Esophagus (tissue), 2 donors: ENCODE measurements around the gene RBM14. TPM values are rescaled to one million over a fixed set of nuclear protein-coding genes. Genes with fewer than 3 reads are reported as not detected.

ENCODE experiments used
- H3K27ac ChIP-seq, 2 donors: one replicate each; pipeline ENCODE4 v1.5.1; 2013; ENCODE audit warnings: low read depth in 2 of 2, mild to moderate bottlenecking in 2 of 2, inconsistent platforms in 1 of 2, low read length in 1 of 2, moderate library complexity in 1 of 2
- H3K27me3 ChIP-seq, 2 donors: one replicate each; pipeline ENCODE4 v1.6.1; 2013; ENCODE audit warnings: low read length in 2 of 2, control low read depth in 1 of 2, mild to moderate bottlenecking in 1 of 2; ENCODE audit not compliant: insufficient read depth in 2 of 2, control insufficient read depth in 1 of 2
- H3K36me3 ChIP-seq, 2 donors: one replicate each; pipeline ENCODE4 v1.6.1; 2013; ENCODE audit warnings: low read length in 1 of 2; ENCODE audit not compliant: control insufficient read depth in 2 of 2, insufficient read depth in 2 of 2
- H3K4me1 ChIP-seq, 2 donors: one replicate each; pipeline ENCODE4 v1.6.1; 2013; ENCODE audit warnings: low read length in 1 of 2; ENCODE audit not compliant: control insufficient read depth in 2 of 2, insufficient read depth in 2 of 2
- H3K4me3 ChIP-seq, 2 donors: one replicate each; pipeline ENCODE4 v1.5.1; 2013; ENCODE audit warnings: low read length in 2 of 2, mild to moderate bottlenecking in 2 of 2, low read depth in 1 of 2, moderate library complexity in 1 of 2
- H3K9me3 ChIP-seq, 2 donors: one replicate each; pipeline ENCODE4 v1.6.1; 2013; ENCODE audit warnings: mild to moderate bottlenecking in 2 of 2, low read depth in 1 of 2, low read length in 1 of 2, moderate library complexity in 1 of 2; ENCODE audit not compliant: control insufficient read depth in 2 of 2, insufficient read depth in 1 of 2
- WGBS, 2 donors: extraction: QIAGEN DNeasy Blood & Tissue Kit; methylation state at CpG; one replicate each; pipeline ENCODE4 v1.1.7; 2013; 5-methylcytosine and 5-hydroxymethylcytosine counted together
- polyA plus RNA-seq, 2 donors: library from polyadenylated mRNA; stranded (reverse); fragments of 200-250 nt; gene quantifications; one replicate each; pipeline ENCODE4 v1.2.3, GENCODE V29; 2013
- donor health status: healthy with polysubstance abuse.
- donor health status: Bipolar disorder and iron deficiency.

RBM14 gene, protein sequence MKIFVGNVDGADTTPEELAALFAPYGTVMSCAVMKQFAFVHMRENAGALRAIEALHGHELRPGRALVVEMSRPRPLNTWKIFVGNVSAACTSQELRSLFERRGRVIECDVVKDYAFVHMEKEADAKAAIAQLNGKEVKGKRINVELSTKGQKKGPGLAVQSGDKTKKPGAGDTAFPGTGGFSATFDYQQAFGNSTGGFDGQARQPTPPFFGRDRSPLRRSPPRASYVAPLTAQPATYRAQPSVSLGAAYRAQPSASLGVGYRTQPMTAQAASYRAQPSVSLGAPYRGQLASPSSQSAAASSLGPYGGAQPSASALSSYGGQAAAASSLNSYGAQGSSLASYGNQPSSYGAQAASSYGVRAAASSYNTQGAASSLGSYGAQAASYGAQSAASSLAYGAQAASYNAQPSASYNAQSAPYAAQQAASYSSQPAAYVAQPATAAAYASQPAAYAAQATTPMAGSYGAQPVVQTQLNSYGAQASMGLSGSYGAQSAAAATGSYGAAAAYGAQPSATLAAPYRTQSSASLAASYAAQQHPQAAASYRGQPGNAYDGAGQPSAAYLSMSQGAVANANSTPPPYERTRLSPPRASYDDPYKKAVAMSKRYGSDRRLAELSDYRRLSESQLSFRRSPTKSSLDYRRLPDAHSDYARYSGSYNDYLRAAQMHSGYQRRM
- polyA plus RNA-seq = 10 to 100 TPM; 20.6 to 34.2 TPM

DNA sequence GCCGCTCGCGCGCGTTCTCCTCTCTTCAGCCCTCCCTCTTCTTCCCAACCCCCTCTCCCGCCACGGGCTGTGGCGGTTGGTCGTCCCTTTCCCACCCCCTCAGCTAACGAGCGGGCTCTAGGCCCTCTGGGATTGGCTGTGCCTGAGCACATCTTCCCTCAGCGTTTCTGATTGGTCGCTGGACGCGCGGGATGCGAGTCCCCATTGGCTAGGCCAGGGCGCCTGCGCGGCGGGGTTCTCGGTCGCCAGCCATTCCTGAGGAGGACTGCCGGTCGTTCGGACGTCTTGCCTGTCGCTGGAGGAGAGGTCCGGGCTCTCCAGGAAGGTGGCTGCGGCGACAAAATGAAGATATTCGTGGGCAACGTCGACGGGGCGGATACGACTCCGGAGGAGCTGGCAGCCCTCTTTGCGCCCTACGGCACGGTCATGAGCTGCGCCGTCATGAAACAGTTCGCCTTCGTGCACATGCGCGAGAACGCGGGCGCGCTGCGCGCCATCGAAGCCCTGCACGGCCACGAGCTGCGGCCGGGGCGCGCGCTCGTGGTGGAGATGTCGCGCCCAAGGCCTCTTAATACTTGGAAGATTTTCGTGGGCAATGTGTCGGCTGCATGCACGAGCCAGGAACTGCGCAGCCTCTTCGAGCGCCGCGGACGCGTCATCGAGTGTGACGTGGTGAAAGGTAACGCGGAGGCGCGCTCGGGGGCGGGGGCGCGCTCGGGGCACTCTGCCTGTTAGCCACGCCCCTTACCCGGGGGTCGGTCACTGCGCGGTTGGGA, at the start of gene RBM14:
TSS of gene RBM14 (plus strand) at position 252 of the 776 bp plus-strand sequence. CDS start at position 343, 91 bp downstream.
- H3K36me3 ChIP-seq = no peaks in the 10 kb centered on the region
- H3K9me3 ChIP-seq = peaks cover 0 to 2% of the 10 kb centered on the region in 2 donors
- H3K27ac ChIP-seq = peak within 1 kb of the TSS; percentile 97 to 98
- no peaks in the 10 kb centered on the region for H3K4me1 ChIP-seq
- no peaks in the 10 kb centered on the region for H3K27me3 ChIP-seq
- 0% methylated on average over 90 of the region's 90 CpGs for WGBS, 2 donors
- H3K4me3 ChIP-seq = peak within 1 kb of the TSS; percentile 77 to 97

GRCh38 chr11:66567787-66568123, 48.7 kb upstream of the RBM14 start:
- peak overlapping the region; percentile 54 to 56 for H3K4me3 ChIP-seq
- WGBS, 2 donors = 57 to 59% methylated on average over 15 of the region's 15 CpGs
- H3K27ac ChIP-seq = no peak overlapping the region
- H3K4me1 ChIP-seq = peaks cover 5 to 9% of the 10 kb centered on the region in 2 donors
- H3K9me3 ChIP-seq = no peaks in the 10 kb centered on the region
- H3K27me3 ChIP-seq = no peaks in the 10 kb centered on the region
- no peaks in the 10 kb centered on the region for H3K36me3 ChIP-seq

DNA sequence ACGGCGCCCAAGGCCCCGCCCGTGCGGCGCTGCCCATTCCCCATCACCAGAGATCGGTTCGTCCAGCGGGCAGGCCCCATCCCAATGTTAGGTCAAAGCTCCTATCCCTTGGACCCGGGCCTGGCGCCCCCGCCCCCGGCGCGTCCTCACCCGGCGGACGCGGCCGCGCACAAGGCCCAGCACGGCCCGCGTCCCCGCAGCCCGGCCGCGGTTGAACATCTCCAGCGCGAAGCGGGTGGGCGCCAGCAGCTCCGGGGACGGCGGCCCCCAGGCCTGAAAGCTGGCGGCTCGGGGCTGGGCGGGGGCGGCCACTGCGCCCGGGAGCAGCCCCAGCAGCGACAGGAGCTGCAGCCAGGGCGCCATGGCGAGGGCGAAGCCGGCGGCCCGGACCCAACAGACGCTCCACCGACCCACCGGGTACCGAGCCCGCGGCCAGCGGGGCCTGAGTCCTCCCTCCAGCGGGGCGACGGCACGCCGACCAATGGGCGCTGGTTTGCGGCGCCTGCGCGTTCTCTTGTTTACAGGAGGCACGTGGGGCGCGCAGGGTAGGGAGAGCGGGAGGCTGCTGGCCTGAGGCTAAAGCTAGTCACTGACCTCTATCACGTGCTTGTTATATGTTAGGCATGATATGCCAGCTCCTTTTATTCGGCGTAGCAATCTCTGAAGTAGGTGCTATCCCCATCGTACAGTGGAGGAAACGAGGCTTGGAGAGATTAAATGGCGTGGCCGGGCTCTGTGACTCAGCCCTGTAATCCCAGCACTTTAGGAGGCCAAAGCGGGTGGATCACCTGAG, 48.1 kb upstream of the RBM14 start, which contains the start of gene CTSF:
TSS of gene CTSF (minus strand) at position 483 of the 793 bp plus-strand sequence. CDS start at position 363, 120 bp downstream.
- peak within 1 kb of the TSS in 1 of 2 donors; percentile 23 for H3K27ac ChIP-seq
- H3K4me1 ChIP-seq = peaks cover 5 to 9% of the 10 kb centered on the region in 2 donors
- 4 to 5% methylated on average over 74 to 77 of the region's 77 CpGs for WGBS, 2 donors
- H3K36me3 ChIP-seq = no peaks in the 10 kb centered on the region
- H3K9me3 ChIP-seq = no peaks in the 10 kb centered on the region
- H3K27me3 ChIP-seq = no peaks in the 10 kb centered on the region
- H3K4me3 ChIP-seq = peak within 1 kb of the TSS; percentile 54 to 56

- H3K4me3 ChIP-seq = no peak overlapping the region
- 85 to 86% methylated on average over 7 of the region's 7 CpGs for WGBS, 2 donors
- H3K27me3 ChIP-seq = no peaks in the 10 kb centered on the region
Observed at GRCh38 chr11:66569076-66569475, 47.4 kb upstream of the RBM14 start.

DNA sequence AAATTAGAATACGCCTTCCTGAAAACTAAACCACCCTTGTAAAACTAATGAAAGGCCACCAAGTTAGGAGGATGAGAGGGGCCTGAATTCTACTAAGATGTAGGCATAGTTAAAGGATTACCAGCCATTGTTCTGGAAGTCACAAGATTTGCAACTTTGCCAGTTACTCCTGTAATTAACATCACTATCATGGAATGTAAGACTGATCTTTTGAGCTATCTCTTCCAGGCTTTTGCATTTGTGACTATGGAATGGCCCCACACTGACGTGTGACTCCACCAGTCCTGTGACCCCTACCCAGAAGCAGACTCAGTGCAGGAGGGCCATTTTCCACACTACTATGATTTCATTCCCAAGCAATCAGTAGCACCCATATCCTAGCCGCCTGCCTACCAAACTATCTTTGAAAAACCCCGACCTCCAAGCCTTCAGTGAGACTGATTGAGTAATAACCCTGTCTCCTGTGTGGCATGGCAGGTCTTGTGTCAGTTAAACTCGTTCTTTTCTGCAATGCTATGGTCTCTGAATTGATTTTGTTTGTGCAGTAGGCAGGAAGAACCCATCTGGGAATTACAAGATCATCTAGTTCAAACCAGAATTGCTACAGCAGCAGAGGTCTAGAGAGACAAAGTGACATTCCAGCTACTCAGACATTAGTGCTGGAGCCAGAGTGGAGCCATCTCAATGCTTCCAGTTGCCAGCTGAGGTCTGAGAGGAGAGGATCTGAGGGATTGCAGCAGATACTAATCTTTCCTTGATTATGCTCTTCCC, 46.2 kb upstream of the RBM14 start:
- no peak overlapping the region for H3K4me3 ChIP-seq
- H3K27me3 ChIP-seq = no peaks in the 10 kb centered on the region
- no peaks in the 10 kb centered on the region for H3K36me3 ChIP-seq
- H3K27ac ChIP-seq = no peak overlapping the region
- peaks cover 5 to 9% of the 10 kb centered on the region in 2 donors for H3K4me1 ChIP-seq
- WGBS, 2 donors = 60 to 69% methylated on average over 5 of the region's 5 CpGs
- no peaks in the 10 kb centered on the region for H3K9me3 ChIP-seq

More at GRCh38 chr11:66569076-66569475, 47.4 kb upstream of the RBM14 start:
- peaks cover 5 to 9% of the 10 kb centered on the region in 2 donors for H3K4me1 ChIP-seq
- no peaks in the 10 kb centered on the region for H3K36me3 ChIP-seq
- no peaks in the 10 kb centered on the region for H3K9me3 ChIP-seq
- no peak overlapping the region for H3K27ac ChIP-seq

DNA sequence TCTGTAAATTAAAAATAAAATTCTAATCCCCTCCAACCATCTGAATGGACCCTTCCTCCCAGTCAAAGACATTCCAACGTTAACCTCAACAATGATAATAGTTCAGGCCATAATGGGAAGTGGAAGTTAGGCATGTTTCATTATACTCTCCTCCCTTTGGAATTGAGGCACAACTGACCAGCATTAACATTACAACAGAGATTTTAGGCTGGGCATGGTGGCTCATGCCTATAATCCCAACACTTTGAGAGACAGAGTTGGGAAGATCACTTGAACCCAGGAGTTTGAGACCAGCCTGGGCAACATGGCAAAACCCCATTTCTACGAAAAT, 45.6 kb upstream of the RBM14 start:
- Histone ChIP-seq H3K27me3 (no peaks in the 10 kb centered on the region), H3K9me3 (no peaks in the 10 kb centered on the region)
- 73 to 79% methylated on average over 2 of the region's 2 CpGs for WGBS, 2 donors

GRCh38 chr11:66579017-66579606, 37.3 kb upstream of the RBM14 start:
- 18 to 19% methylated on average over 25 of the region's 25 CpGs for WGBS, 2 donors
- no peak overlapping the region for H3K4me3 ChIP-seq

More for the DNA sequence above, 45.6 kb upstream of the RBM14 start:
- no peak overlapping the region for H3K4me3 ChIP-seq
- peaks cover 5 to 9% of the 10 kb centered on the region in 2 donors for H3K4me1 ChIP-seq
- no peak overlapping the region for H3K27ac ChIP-seq
- no peaks in the 10 kb centered on the region for H3K36me3 ChIP-seq

DNA sequence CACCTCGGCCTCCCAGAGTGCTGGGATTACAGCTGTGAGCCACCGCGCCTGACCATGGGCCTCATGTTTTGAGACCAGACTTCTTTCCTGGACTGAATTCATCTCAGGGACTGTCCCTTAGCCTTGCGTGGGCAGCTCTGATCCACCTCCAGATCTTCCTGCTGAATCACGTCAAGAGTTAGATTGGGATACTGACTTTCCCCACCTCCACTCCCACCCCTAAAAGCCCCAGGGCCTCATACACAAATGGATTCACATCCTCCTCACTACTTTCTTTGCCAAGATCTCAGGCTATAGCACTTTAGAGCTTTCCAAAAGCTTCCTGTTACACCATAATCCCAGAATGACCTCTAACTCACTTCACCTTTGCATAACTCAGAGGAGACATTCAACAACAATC, 35.6 kb upstream of the RBM14 start:
- no peaks in the 10 kb centered on the region for H3K27me3 ChIP-seq
- H3K4me1 ChIP-seq = no peaks in the 10 kb centered on the region
- no peak overlapping the region for H3K4me3 ChIP-seq
- 69 to 81% methylated on average over 5 of the region's 5 CpGs for WGBS, 2 donors
- H3K36me3 ChIP-seq = no peaks in the 10 kb centered on the region
- no peaks in the 10 kb centered on the region for H3K9me3 ChIP-seq
- no peak overlapping the region for H3K27ac ChIP-seq

More at GRCh38 chr11:66579017-66579606, 37.3 kb upstream of the RBM14 start:
- no peaks in the 10 kb centered on the region for H3K9me3 ChIP-seq
- H3K27me3 ChIP-seq = no peaks in the 10 kb centered on the region
- no peak overlapping the region for H3K27ac ChIP-seq
- no peaks in the 10 kb centered on the region for H3K4me1 ChIP-seq
- H3K36me3 ChIP-seq = no peaks in the 10 kb centered on the region
